T-helper 2 cell (primary cell): Measurements from ENCODE around the gene PIH1D2.
"Not testable (repeated sequence)": the region's sequence is repeated elsewhere in the genome, so short reads cannot be mapped to it uniquely, and the experiment has no call there.

ENCODE experiments used
- DNase-seq, 5 experiments: peaks; one replicate each; pipeline versions ENCODE4 v3.0.0 to v3.0.0-alpha.2; 2012 to 2022
- total RNA-seq, 2 donors: gene quantifications; one replicate each; lab custom pipeline; 2026; lab: John Stamatoyannopoulos, UW

Gene PIH1D2
- total RNA-seq, result 0.20 to 0.31 reads per million in 2 donors

- peak; percentile 35 to 87 (median 74) for DNase-seq
These were observed at the start of gene PIH1D2, which contains the start of gene NKAPD1 for GRCh38 chr11:112073941-112074811. TSS of gene PIH1D2 (minus strand) at chr11:112074017. CDS start at chr11:112073174, 843 bp downstream. TSS of gene NKAPD1 (plus strand) at chr11:112074299. CDS start at chr11:112075575, 1,276 bp downstream.

- no peak for DNase-seq
These were observed 49.3 kb upstream of the PIH1D2 start for GRCh38 chr11:112123129-112123528.

GRCh38 chr11:112121981-112122615 lies 48.3 kb upstream of the PIH1D2 start:
- no peak for DNase-seq

GRCh38 chr11:112118176-112118575 lies 44.4 kb upstream of the PIH1D2 start:
- peak in 1 of 5 experiments; percentile 19 for DNase-seq

- no peak for DNase-seq
These were observed 41.6 kb upstream of the PIH1D2 start for GRCh38 chr11:112115386-112115785.

- DNase-seq, result no peak
These were observed 40.6 kb upstream of the PIH1D2 start for GRCh38 chr11:112114460-112114859.

- DNase-seq, result peak in 2 of 5 experiments; percentile 29 to 61
These were observed 40.0 kb upstream of the PIH1D2 start for GRCh38 chr11:112113539-112114457.

- DNase-seq, result no peak
These were observed 32.3 kb upstream of the PIH1D2 start for GRCh38 chr11:112106070-112106469.

- DNase-seq, result no peak
These were observed 29.6 kb upstream of the PIH1D2 start for GRCh38 chr11:112103446-112103845.

- DNase-seq, result no peak
These were observed 26.6 kb upstream of the PIH1D2 start for GRCh38 chr11:112100462-112100861.

- no peak for DNase-seq
These were observed 24.1 kb upstream of the PIH1D2 start for GRCh38 chr11:112097734-112098528.

GRCh38 chr11:112096194-112096593 lies 22.4 kb upstream of the PIH1D2 start:
- DNase-seq, result no peak

GRCh38 chr11:112095302-112095701 lies 21.5 kb upstream of the PIH1D2 start:
- DNase-seq, result not testable (repeated sequence)

GRCh38 chr11:112087212-112087611 lies 13.4 kb upstream of the PIH1D2 start:
- DNase-seq, result peak in 1 of 5 experiments; percentile 4

- peak; percentile 87 to 97 (median 93) for DNase-seq
These were observed 12.8 kb upstream of the PIH1D2 start, which contains the start of the genes SDHD and TIMM8B for GRCh38 chr11:112086422-112087191. TSS of gene SDHD (plus strand) at chr11:112086873. CDS start at chr11:112086908, 35 bp downstream. TSS of gene TIMM8B (minus strand) at chr11:112086756. CDS start at chr11:112086723, 33 bp downstream.

GRCh38 chr11:112085822-112086421 lies 12.1 kb upstream of the PIH1D2 start:
- peak in 3 of 5 experiments; percentile 10 to 70 (median 11) for DNase-seq

GRCh38 chr11:112082729-112083128 lies 8.9 kb upstream of the PIH1D2 start:
- DNase-seq, result peak in 1 of 5 experiments; percentile 58

- no peak for DNase-seq
These were observed 10.9 kb downstream of the PIH1D2 start for GRCh38 chr11:112062923-112063322.

GRCh38 chr11:112058103-112058502 lies 15.7 kb downstream of the PIH1D2 start:
- no peak for DNase-seq

- DNase-seq, result peak in 1 of 5 experiments; percentile 64
These were observed 16.6 kb downstream of the PIH1D2 start for GRCh38 chr11:112057170-112057569.
